Measurements from ENCODE around the gene HOXA13.

The HOXA13 gene

DNA sequence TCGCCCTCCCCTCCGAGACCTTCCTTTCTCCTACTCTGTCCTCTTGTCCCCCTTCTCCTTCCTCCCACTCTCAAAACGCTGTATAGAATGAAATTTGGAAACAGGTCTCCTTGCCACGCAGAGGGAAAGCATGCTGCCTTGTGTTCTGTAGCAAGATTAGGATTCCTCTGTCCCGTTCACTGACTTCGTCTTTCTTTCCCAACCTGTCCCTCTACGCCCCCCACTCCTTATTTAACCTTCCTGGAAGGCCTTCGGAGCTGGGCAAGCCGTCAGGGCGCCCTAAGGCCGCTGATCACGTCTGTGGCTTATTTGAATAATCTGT, 35.9 kb downstream of the HOXA13 start:
- Histone ChIP-seq H3K9ac (ENCODE audit: low read length) (no peak overlapping the region), H2AFZ (ENCODE audit: low read length) (no peak overlapping the region), H3K9me3 (ENCODE audit: low read length) (no peaks in the 10 kb centered on the region), H3K9me2 (ENCODE audit: low read depth, low read length) (no peaks in the 10 kb centered on the region), H3K79me2 (ENCODE audit: insufficient read depth, low read length) (no peaks in the 10 kb centered on the region), H3K4me3 (ENCODE audit: low read depth, low read length, poor library complexity, severe bottlenecking) (no peak overlapping the region), H4K20me1 (ENCODE audit: insufficient read depth, low read length) (no peaks in the 10 kb centered on the region), H3K27ac (ENCODE audit: low read depth, low read length, poor library complexity, severe bottlenecking) (no peak overlapping the region), H3K36me3 (ENCODE audit: insufficient read depth, low read length) (no peaks in the 10 kb centered on the region), H3K4me2 (ENCODE audit: low read length) (no peak overlapping the region), H3K27me3 (ENCODE audit: insufficient read depth, low read length) (peaks cover 4% of the 10 kb centered on the region; the same call in 1 of the 2 replicates), H3K4me1 (ENCODE audit: insufficient read depth, low read length, severe bottlenecking) (peaks cover 13% of the 10 kb centered on the region), H3F3A (ENCODE audit: insufficient read depth, low read length) (0 out of 2 replicates have a peak, but pooled peaks cover 8% of the 10 kb centered on the region)
- no peak for TF ChIP-seq EZH2 (IDR thresholded peaks at IDR 0.05; ENCODE audit: borderline replicate concordance, low read length)
- TF ChIP-seq, protein P1, sequence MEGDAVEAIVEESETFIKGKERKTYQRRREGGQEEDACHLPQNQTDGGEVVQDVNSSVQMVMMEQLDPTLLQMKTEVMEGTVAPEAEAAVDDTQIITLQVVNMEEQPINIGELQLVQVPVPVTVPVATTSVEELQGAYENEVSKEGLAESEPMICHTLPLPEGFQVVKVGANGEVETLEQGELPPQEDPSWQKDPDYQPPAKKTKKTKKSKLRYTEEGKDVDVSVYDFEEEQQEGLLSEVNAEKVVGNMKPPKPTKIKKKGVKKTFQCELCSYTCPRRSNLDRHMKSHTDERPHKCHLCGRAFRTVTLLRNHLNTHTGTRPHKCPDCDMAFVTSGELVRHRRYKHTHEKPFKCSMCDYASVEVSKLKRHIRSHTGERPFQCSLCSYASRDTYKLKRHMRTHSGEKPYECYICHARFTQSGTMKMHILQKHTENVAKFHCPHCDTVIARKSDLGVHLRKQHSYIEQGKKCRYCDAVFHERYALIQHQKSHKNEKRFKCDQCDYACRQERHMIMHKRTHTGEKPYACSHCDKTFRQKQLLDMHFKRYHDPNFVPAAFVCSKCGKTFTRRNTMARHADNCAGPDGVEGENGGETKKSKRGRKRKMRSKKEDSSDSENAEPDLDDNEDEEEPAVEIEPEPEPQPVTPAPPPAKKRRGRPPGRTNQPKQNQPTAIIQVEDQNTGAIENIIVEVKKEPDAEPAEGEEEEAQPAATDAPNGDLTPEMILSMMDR (IDR thresholded peaks at IDR 0.05; ENCODE audit: low read length), result no peak

DNA sequence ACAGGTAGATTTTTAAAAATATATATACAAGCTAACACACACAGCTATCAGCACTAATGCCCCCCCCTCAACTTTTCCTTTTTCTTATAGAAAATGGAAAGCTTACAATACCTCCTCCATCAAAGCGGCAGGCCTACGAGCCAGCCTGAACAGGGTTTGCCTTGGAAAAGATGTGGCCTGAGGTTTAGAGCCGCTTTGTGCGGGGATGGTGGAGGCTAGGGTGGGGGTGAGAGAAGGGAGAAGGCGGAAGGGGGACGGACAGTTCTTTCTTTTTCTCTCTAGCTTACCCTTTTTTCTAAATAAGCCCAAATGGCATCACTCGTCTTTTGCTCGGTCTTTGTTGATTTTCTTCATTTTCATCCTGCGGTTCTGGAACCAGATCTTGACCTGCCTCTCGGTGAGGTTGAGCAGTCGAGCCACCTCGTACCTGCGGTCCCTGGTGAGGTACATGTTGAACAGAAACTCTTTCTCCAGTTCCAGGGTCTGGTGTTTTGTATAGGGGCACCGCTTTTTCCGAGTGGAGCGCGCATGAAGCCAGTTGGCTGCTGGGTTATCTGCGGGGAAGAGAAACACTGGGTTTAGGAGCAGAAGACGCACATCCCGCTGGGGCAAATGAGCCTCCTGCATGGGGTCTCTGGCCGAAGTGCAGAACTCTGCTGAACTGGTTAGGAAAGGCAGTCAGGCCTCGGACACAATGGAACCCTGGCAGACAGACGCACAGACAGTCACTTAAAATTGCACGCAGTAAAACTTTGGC, 36.4 kb downstream of the HOXA13 start:
- peaks cover 4% of the 10 kb centered on the region; the same call in 1 of the 2 replicates for H3K27me3 ChIP-seq (ENCODE audit: insufficient read depth, low read length)
- H3K4me2 ChIP-seq (ENCODE audit: low read length), result no peak overlapping the region
- no peaks in the 10 kb centered on the region for H3K36me3 ChIP-seq (ENCODE audit: insufficient read depth, low read length)
- H3K9me3 ChIP-seq (ENCODE audit: low read length), result no peaks in the 10 kb centered on the region
- no peaks in the 10 kb centered on the region for H3K9me2 ChIP-seq (ENCODE audit: low read depth, low read length)
- H3F3A ChIP-seq (ENCODE audit: insufficient read depth, low read length), result 0 out of 2 replicates have a peak, but pooled peaks cover 8% of the 10 kb centered on the region
- H3K27ac ChIP-seq (ENCODE audit: low read depth, low read length, poor library complexity, severe bottlenecking), result no peak overlapping the region
- H3K9ac ChIP-seq (ENCODE audit: low read length), result no peak overlapping the region
- no peak overlapping the region for H2AFZ ChIP-seq (ENCODE audit: low read length)
- no peaks in the 10 kb centered on the region for H3K79me2 ChIP-seq (ENCODE audit: insufficient read depth, low read length)
- peaks cover 13% of the 10 kb centered on the region for H3K4me1 ChIP-seq (ENCODE audit: insufficient read depth, low read length, severe bottlenecking)
- TF ChIP-seq, protein P1 (IDR thresholded peaks at IDR 0.05; ENCODE audit: low read length), result no peak
- TF ChIP-seq EZH2 (IDR thresholded peaks at IDR 0.05; ENCODE audit: borderline replicate concordance, low read length), result no peak
- no peak overlapping the region for H3K4me3 ChIP-seq (ENCODE audit: low read depth, low read length, poor library complexity, severe bottlenecking)
- no peaks in the 10 kb centered on the region for H4K20me1 ChIP-seq (ENCODE audit: insufficient read depth, low read length)

DNA sequence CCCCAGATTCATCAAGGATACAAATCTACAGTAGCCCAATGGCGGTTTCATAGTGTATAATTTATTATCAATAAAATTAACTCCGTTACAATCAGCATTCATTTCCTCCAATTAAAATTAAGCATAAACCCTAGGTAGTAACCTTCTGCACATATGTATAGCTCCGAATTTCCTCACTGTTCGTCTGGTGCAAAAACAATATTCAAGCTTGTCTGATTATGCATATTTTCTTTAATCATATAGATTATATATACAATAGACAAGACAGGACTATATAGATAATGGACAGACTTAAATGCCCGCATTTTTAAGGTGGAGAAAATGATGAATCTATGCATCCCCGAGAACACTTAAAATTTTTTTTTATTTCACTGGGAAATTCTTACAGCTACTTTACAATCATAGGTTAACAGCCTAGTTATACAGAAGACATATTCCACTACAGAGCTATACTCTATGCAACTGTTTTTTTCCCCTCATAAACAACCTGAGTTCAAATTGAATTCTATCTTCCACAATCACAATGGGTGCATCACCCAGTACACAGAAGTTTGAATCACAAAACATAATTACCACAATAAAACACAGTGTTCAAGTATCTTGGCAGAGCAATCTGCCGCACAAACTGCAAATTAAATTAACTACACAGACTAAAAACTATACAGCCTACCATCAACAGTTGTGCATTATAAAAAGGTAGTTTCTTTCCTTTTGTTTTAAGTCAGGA, 37.2 kb downstream of the HOXA13 start:
- peaks cover 4% of the 10 kb centered on the region; the same call in 1 of the 2 replicates for H3K27me3 ChIP-seq (ENCODE audit: insufficient read depth, low read length)
- no peak overlapping the region for H3K27ac ChIP-seq (ENCODE audit: low read depth, low read length, poor library complexity, severe bottlenecking)
- H3K4me3 ChIP-seq (ENCODE audit: low read depth, low read length, poor library complexity, severe bottlenecking), result no peak overlapping the region
- no peaks in the 10 kb centered on the region for H3K79me2 ChIP-seq (ENCODE audit: insufficient read depth, low read length)
- H3K9me3 ChIP-seq (ENCODE audit: low read length), result no peaks in the 10 kb centered on the region
- peaks cover 13% of the 10 kb centered on the region for H3K4me1 ChIP-seq (ENCODE audit: insufficient read depth, low read length, severe bottlenecking)
- H3F3A ChIP-seq (ENCODE audit: insufficient read depth, low read length), result 0 out of 2 replicates have a peak, but pooled peaks cover 8% of the 10 kb centered on the region
- no peak for TF ChIP-seq EZH2 (IDR thresholded peaks at IDR 0.05; ENCODE audit: borderline replicate concordance, low read length)
- TF ChIP-seq, protein P1 (IDR thresholded peaks at IDR 0.05; ENCODE audit: low read length), result no peak
- H3K9ac ChIP-seq (ENCODE audit: low read length), result no peak overlapping the region
- H4K20me1 ChIP-seq (ENCODE audit: insufficient read depth, low read length), result no peaks in the 10 kb centered on the region
- H3K4me2 ChIP-seq (ENCODE audit: low read length), result no peak overlapping the region
- H3K36me3 ChIP-seq (ENCODE audit: insufficient read depth, low read length), result no peaks in the 10 kb centered on the region
- H2AFZ ChIP-seq (ENCODE audit: low read length), result no peak overlapping the region
- H3K9me2 ChIP-seq (ENCODE audit: low read depth, low read length), result no peaks in the 10 kb centered on the region

Data from OCI-LY1 (cell line).